HG03354 (cell line): ENCODE results near the gene ARRDC3.
"Not testable (repeated sequence)": the region's sequence is repeated elsewhere in the genome, so short reads cannot be mapped to it uniquely, and the experiment has no call there.

ENCODE experiments used
- ATAC-seq: cut with Tn5 transposase; IDR thresholded peaks from one replicate; pipeline ENCODE4 v1.9.1; 2021; ENCODE audit warnings: mild to moderate bottlenecking; ENCODE audit not compliant: unreplicated experiment, poor library complexity, severe bottlenecking

Gene ARRDC3

DNA sequence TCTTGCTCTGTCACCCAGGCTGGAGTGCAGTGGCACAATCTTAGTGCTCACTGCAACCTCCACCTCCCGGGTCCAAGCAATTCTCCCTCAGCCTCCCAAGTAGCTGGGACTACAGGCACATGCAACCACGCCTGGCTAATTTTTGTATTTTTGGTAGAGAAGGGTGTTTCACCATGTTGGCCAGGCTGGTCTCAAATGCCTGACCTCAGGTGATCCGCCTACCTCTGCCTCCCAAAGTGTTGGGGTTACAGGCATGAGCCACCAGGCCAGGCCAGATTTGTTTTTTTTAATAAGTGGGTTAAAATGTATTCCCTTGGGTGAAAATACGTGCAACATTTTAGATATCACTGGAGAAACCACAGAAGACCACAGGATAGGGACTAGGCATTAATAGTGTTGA, 60.1 kb downstream of the ARRDC3 start:
- not testable (repeated sequence) for ATAC-seq

DNA sequence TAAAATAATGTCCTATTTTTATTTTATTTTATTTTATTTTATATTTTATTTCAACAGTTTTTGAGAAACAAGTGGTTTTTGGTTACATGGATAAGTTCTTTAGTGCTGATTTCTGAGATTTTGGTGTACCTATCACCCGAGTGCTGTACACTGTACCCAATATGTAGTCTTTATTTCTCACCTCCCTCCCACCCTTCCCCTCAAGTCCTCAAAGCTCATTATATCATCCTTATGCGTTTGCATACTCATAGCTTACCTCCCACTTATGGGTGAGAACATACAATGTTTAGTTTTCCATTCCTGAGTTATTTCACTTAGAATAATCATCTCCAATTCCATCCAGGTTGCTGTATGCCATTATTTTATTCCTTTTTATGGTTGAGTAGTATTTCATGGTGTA, 63.5 kb downstream of the ARRDC3 start:
- no peak for ATAC-seq

DNA sequence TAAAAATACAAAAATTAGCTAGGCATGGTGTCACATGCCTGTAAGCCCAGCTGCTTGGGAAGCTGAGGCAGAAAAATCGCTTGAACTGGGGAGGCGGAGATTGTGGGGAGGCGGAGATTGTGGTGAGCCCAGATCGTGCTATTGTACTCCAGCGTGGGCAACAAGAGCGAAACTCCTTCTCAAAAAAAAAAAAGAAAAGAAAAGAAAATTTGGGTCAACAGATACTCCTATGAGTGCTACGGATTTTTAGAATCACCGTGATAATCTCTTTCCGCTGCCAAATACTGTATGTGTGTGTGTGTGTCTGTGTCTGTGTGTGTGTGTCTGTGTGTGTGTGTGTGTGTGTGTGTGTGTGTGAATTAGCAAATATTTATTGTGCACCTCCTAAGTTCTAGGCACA, 64.4 kb downstream of the ARRDC3 start:
- no peak for ATAC-seq
